HL-60 (cell line): ENCODE data around the gene LZIC.

Experiments used
- CTCF ChIP-seq: IDR thresholded peaks from one replicate; pipeline ENCODE4 v1.5.1; 2011; ENCODE audit warnings: low read length, control low read depth, inconsistent platforms; ENCODE audit not compliant: insufficient read depth
- GABPA ChIP-seq: IDR thresholded peaks from 2 replicates; pipeline ENCODE4 v1.6.1; 2012; ENCODE audit warnings: low read depth
- POLR2AphosphoS5 ChIP-seq: IDR thresholded peaks from 2 replicates; pipeline ENCODE4 v1.6.1; 2012; ENCODE audit warnings: low read depth
- REST ChIP-seq: IDR thresholded peaks from 2 replicates; pipeline ENCODE4 v1.6.1; 2012; ENCODE audit warnings: low read depth; ENCODE audit not compliant: insufficient replicate concordance

- no peak for TF ChIP-seq CTCF
- TF ChIP-seq POLR2AphosphoS5 = no peak
- TF ChIP-seq GABPA = no peak
- no peak for TF ChIP-seq REST
These were observed 38.2 kb downstream of the LZIC start for GRCh38 chr1:9905010-9905409.
